Chondrocyte (in vitro differentiated cells): ENCODE data around the gene NPHP3. TPM values are rescaled to one million over a fixed set of nuclear protein-coding genes. Genes with fewer than 3 reads are reported as not detected.
"Not testable (repeated sequence)": the region's sequence is repeated elsewhere in the genome, so short reads cannot be mapped to it uniquely, and the experiment has no call there.

Experiments
- DNase-seq: peaks from one replicate; pipeline ENCODE4 v3.0.0; 2021; ENCODE audit warnings: mixed read lengths, low spot score
- H3K27ac Mint-ChIP-seq: one replicate; pipeline ENCODE4 v1.8.0; 2021; ENCODE audit warnings: mild to moderate bottlenecking, moderate library complexity, mixed read lengths; ENCODE audit not compliant: unreplicated experiment
- H3K27me3 Mint-ChIP-seq: 2 replicates; pipeline ENCODE4 v1.8.0; 2021; ENCODE audit warnings: low read depth, mixed read lengths
- H3K36me3 Mint-ChIP-seq: 2 replicates; pipeline ENCODE4 v1.8.0; 2021; ENCODE audit warnings: low read depth, mixed read lengths
- H3K4me1 Mint-ChIP-seq: 2 replicates; pipeline ENCODE4 v1.8.0; 2021; ENCODE audit warnings: low read depth, mild to moderate bottlenecking, mixed read lengths
- H3K4me3 Mint-ChIP-seq: one replicate; pipeline ENCODE4 v1.8.0; 2021; ENCODE audit warnings: mild to moderate bottlenecking, moderate library complexity, mixed read lengths; ENCODE audit not compliant: unreplicated experiment
- H3K9me3 Mint-ChIP-seq: 2 replicates; pipeline ENCODE4 v1.8.0; 2021; ENCODE audit warnings: low read depth, mixed read lengths
- total RNA-seq: library from RNA; stranded (reverse); gene quantifications from 3 replicates; pipeline ENCODE4 v1.2.1, GENCODE V29; 2021
- TF ChIP-seq, protein P1 (sequence below): fragments of 200-600 bp; sonication (generic); IDR thresholded peaks from 2 replicates; pipeline ENCODE4 v1.5.0; 2021; ENCODE audit warnings: antibody characterized with exemption, mild to moderate bottlenecking, moderate library complexity

The NPHP3 gene
- total RNA-seq, 1 donor from 2014 or later, result 24.6 TPM

DNA sequence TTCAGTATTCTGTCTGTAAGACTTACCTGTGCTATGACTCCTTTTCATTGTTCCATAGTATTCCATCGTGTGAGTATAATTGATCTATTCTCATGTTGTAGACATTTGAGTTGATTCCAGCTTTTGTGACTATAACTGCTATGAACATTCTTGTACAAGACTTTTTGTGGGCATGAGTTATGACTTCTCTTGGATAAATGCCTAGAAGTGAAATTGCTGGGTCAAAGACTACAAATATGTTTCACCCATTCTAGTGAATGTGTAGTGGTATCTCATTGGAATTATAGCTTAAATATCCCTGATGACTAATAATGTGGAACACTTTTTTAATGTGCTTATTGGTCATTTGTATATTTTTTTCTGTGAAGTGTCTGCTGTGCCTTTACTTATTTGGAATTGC lies 27.6 kb upstream of the NPHP3 start:
- Mint-ChIP-seq H3K4me3 (no peak overlapping the region), H3K36me3 (no peaks in the 10 kb centered on the region), H3K9me3 (peaks cover 4% of the 10 kb centered on the region), H3K27me3 (peaks cover 4% of the 10 kb centered on the region), H3K27ac (no peak overlapping the region), H3K4me1 (peaks cover 6% of the 10 kb centered on the region)
- TF ChIP-seq, protein P1, sequence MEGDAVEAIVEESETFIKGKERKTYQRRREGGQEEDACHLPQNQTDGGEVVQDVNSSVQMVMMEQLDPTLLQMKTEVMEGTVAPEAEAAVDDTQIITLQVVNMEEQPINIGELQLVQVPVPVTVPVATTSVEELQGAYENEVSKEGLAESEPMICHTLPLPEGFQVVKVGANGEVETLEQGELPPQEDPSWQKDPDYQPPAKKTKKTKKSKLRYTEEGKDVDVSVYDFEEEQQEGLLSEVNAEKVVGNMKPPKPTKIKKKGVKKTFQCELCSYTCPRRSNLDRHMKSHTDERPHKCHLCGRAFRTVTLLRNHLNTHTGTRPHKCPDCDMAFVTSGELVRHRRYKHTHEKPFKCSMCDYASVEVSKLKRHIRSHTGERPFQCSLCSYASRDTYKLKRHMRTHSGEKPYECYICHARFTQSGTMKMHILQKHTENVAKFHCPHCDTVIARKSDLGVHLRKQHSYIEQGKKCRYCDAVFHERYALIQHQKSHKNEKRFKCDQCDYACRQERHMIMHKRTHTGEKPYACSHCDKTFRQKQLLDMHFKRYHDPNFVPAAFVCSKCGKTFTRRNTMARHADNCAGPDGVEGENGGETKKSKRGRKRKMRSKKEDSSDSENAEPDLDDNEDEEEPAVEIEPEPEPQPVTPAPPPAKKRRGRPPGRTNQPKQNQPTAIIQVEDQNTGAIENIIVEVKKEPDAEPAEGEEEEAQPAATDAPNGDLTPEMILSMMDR, result no peak
- DNase-seq, result no peak

DNA sequence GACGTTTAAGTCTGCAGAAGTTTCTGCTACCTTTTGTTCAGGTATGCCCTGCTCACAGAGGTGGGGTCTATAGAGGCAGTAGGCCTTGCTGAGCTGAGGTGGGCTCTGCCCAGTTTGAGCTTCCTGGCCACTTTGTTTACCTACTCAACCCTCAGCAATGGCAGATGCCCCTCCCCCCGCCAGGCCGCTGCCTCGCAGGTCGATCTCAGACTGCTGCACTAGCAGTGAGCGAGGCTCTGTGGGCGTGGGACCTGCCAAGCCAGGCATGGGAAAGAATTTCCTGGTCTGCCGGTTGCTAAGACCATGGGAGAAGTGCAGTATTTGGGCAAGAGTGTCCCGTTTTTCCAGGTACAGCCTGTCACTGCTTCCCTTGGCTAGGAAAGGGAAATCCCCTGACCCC lies 24.5 kb upstream of the NPHP3 start:
- DNase-seq, result peak; percentile 90
- not testable (repeated sequence) for H3K36me3 Mint-ChIP-seq, H3K27ac Mint-ChIP-seq, H3K4me1 Mint-ChIP-seq, H3K4me3 Mint-ChIP-seq
- peaks cover 11% of the 10 kb centered on the region for H3K9me3 Mint-ChIP-seq
- H3K27me3 Mint-ChIP-seq, result peaks cover 12% of the 10 kb centered on the region

DNA sequence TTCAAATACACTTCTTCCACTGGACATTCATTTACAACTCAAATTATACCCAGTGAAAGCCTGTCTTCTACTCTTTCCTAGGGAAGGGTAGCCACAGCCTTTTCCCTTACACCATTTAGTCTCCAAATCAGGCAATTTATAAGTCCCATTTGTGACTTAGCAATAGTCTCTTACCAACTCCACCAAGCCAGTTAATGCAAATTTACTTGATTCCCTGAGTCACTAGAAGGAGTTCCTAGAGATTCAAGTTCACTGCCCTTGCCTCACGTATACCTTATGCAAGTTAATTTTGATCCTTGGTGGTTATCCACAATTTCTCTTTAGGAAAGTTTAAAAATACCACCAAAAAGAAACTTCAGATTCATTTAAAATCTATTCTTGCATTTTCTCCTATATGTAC lies 16.1 kb upstream of the NPHP3 start:
- peaks cover 2% of the 10 kb centered on the region for H3K36me3 Mint-ChIP-seq
- H3K4me1 Mint-ChIP-seq, result peaks cover 6% of the 10 kb centered on the region
- peaks cover 9% of the 10 kb centered on the region for H3K27me3 Mint-ChIP-seq
- no peak overlapping the region for H3K4me3 Mint-ChIP-seq
- H3K9me3 Mint-ChIP-seq, result peaks cover 3% of the 10 kb centered on the region
- DNase-seq, result no peak
- TF ChIP-seq, protein P1, result no peak
- no peak overlapping the region for H3K27ac Mint-ChIP-seq

DNA sequence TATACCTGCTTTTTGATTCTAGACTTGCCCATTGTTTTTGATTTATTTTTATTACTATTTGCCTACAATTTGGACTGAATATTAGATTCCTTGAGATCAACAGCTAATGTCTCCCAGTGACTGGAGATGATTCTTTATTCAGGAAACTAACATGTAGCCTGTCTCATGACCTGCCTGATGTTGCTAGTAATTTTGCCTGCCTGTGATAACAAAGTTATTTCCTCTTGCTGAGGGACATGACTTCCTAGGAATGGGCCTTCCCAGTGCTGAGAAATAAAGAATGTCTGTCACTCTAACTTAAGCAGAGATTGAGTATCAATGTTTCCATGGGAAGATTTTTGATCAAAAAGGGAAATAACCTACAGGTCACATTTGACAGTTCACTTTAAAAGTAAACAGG lies 13.4 kb upstream of the NPHP3 start:
- Mint-ChIP-seq H3K4me1 (peaks cover 9% of the 10 kb centered on the region), H3K36me3 (no peaks in the 10 kb centered on the region), H3K27ac (no peak overlapping the region), H3K27me3 (peaks cover 15% of the 10 kb centered on the region), H3K4me3 (no peak overlapping the region), H3K9me3 (no peaks in the 10 kb centered on the region)
- no peak for DNase-seq
- TF ChIP-seq, protein P1, result no peak

DNA sequence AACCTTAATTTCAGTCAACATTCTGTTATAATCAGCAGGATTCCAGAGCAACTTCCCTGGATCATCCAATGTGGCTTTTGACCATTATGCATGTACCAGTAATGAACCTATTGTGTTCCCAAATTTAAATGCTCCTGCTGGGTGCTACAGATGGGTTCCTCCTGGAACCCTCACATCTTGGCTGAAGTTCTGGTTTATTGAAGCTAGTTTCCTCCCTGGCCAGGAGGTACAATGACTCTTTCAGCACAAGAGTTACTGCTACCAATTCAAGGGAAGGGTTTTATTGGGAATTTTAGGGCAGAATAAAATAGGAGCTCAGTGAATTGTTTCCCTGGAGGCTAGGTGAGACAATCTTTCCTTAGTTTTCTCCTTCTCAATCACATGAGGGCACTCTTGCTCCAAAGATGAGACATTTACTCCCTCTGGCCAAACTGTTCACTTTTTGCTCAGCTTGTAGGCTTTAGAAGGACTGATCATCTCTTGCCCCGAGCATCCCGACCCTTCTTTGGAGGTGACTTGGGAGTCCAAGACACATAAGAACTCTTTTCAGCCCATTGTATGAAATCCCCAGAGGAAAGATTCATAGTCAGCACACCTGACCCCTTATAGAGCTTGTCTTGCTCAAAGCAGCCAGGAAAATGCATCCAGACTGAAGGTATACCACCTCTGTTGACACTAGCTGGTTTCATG lies 8.8 kb upstream of the NPHP3 start:
- Mint-ChIP-seq H3K4me1 (peaks cover 14% of the 10 kb centered on the region), H3K27ac (peak overlapping the region; percentile 15), H3K27me3 (peaks cover 10% of the 10 kb centered on the region), H3K9me3 (no peaks in the 10 kb centered on the region), H3K36me3 (no peaks in the 10 kb centered on the region), H3K4me3 (no peak overlapping the region)
- TF ChIP-seq, protein P1, result peak; percentile 91
- DNase-seq, result no peak

DNA sequence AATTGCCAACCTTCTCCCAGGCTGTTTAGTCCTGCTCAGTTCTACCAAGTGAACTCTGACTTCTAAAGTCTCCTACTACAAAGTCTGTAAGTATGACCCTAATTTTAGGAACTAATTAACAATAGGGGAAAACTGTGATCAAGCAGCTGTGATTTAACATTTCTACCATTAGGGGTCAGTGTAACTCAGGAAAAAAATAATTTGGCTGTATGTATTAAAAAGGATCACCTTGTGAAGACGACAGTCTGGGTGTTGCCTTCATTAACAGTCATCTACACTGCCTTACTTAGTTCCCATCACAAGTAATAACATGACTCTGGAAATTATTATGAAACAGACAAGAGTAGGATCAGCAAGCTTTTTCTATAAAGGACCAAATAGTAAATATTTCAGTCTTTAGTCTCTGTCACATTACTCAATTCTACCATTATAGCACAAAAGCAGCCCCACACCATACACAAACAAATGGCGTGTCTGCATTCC lies 4.2 kb upstream of the NPHP3 start:
- TF ChIP-seq, protein P1, result peak; percentile 97
- H3K27me3 Mint-ChIP-seq, result peaks cover 2% of the 10 kb centered on the region
- no peak overlapping the region for H3K27ac Mint-ChIP-seq
- peaks cover 21% of the 10 kb centered on the region for H3K4me1 Mint-ChIP-seq
- no peak for DNase-seq
- no peak overlapping the region for H3K4me3 Mint-ChIP-seq
- H3K36me3 Mint-ChIP-seq, result no peaks in the 10 kb centered on the region
- no peaks in the 10 kb centered on the region for H3K9me3 Mint-ChIP-seq
